GM12872 (cell line): Measurements from ENCODE around the gene ACLY.

Experiments used
- CTCF ChIP-seq: IDR thresholded peaks from 3 replicates; pipeline ENCODE4 v1.5.1; 2011; ENCODE audit warnings: low read depth, mild to moderate bottlenecking, low read length, moderate library complexity; ENCODE audit not compliant: insufficient read depth

Gene ACLY

GRCh38 chr17:41905172-41905571, 13.6 kb downstream of the ACLY start:
- no peak for TF ChIP-seq CTCF

- no peak for TF ChIP-seq CTCF
These were observed 14.4 kb downstream of the ACLY start for GRCh38 chr17:41904242-41904841.

GRCh38 chr17:41901646-41902045, 17.1 kb downstream of the ACLY start:
- no peak for TF ChIP-seq CTCF

GRCh38 chr17:41896726-41897125, 22.0 kb downstream of the ACLY start:
- TF ChIP-seq CTCF, result 0 out of 3 replicates have a peak, but pooled peaks have one; percentile 12

- TF ChIP-seq CTCF, result no peak
These were observed 23.1 kb downstream of the ACLY start for GRCh38 chr17:41895617-41896016.

GRCh38 chr17:41894791-41895331, 23.9 kb downstream of the ACLY start:
- no peak for TF ChIP-seq CTCF

GRCh38 chr17:41893384-41893783, 25.4 kb downstream of the ACLY start:
- TF ChIP-seq CTCF, result no peak
